ENCODE results near the gene GPC6.

The GPC6 gene

GRCh38 chr13:94400874-94401273, 1174.3 kb downstream of the GPC6 start:
- DNase-seq, result no peak

- no peak for DNase-seq
Measured at GRCh38 chr13:94408314-94409036, 1181.9 kb downstream of the GPC6 start.

GRCh38 chr13:94411747-94412146, 1185.1 kb downstream of the GPC6 start:
- DNase-seq, result no peak

- DNase-seq, result no peak
Measured at GRCh38 chr13:94412870-94413597, 1186.4 kb downstream of the GPC6 start.

GRCh38 chr13:94413598-94413944, 1187.0 kb downstream of the GPC6 start:
- DNase-seq, result no peak

- no peak for DNase-seq
Measured at GRCh38 chr13:94414141-94414540, 1187.5 kb downstream of the GPC6 start.

GRCh38 chr13:94414708-94415107, 1188.1 kb downstream of the GPC6 start:
- DNase-seq, result no peak

- DNase-seq, result no peak
Measured at GRCh38 chr13:94415500-94416237, 1189.1 kb downstream of the GPC6 start.

- no peak for DNase-seq
Measured at GRCh38 chr13:94416454-94417080, 1190.0 kb downstream of the GPC6 start.

GRCh38 chr13:94417294-94417693, 1190.7 kb downstream of the GPC6 start:
- DNase-seq, result no peak

- peak; percentile 7 for DNase-seq
Measured at GRCh38 chr13:94419304-94419924, 1192.8 kb downstream of the GPC6 start.

- DNase-seq, result no peak
Measured at GRCh38 chr13:94419925-94420305, 1193.3 kb downstream of the GPC6 start.

GRCh38 chr13:94427313-94427953, 1200.8 kb downstream of the GPC6 start:
- no peak for DNase-seq

GRCh38 chr13:94431574-94431973, 1205.0 kb downstream of the GPC6 start:
- DNase-seq, result no peak

- no peak for DNase-seq
Measured at GRCh38 chr13:94431987-94432386, 1205.4 kb downstream of the GPC6 start.

- DNase-seq, result no peak
Measured at GRCh38 chr13:94433055-94433961, 1206.7 kb downstream of the GPC6 start.

GRCh38 chr13:94435604-94436226, 1209.1 kb downstream of the GPC6 start:
- no peak for DNase-seq

GRCh38 chr13:94444826-94445225, 1218.2 kb downstream of the GPC6 start:
- no peak for DNase-seq

- DNase-seq, result no peak
Measured at GRCh38 chr13:94454334-94454733, 1227.7 kb downstream of the GPC6 start.

- DNase-seq, result no peak
Measured at GRCh38 chr13:94454906-94455305, 1228.3 kb downstream of the GPC6 start.

- no peak for DNase-seq
Measured at GRCh38 chr13:94455414-94455813, 1228.8 kb downstream of the GPC6 start.
